Hypothalamus (tissue), 51 donors: Measurements from ENCODE around the gene EHMT1.
"Not testable (repeated sequence)": the region's sequence is repeated elsewhere in the genome, so short reads cannot be mapped to it uniquely, and the experiment has no call there.

Experiments used
- DNase-seq, 51 donors: peaks; one replicate each; lab custom pipeline; 2025; lab: John Stamatoyannopoulos, UW

Gene EHMT1

GRCh38 chr9:137731216-137731946 lies 112.6 kb downstream of the EHMT1 start:
- no peak for DNase-seq

- DNase-seq = no peak
Observed at GRCh38 chr9:137731947-137732813, 113.4 kb downstream of the EHMT1 start.

- DNase-seq = no peak
Observed at GRCh38 chr9:137733429-137733828, 114.6 kb downstream of the EHMT1 start.

GRCh38 chr9:137734181-137734580 lies 115.4 kb downstream of the EHMT1 start:
- DNase-seq = no peak

- DNase-seq = not testable (repeated sequence)
Observed at GRCh38 chr9:137738182-137738696, 119.4 kb downstream of the EHMT1 start.

- no peak for DNase-seq
Observed at GRCh38 chr9:137738703-137739102, 119.9 kb downstream of the EHMT1 start.

- no peak for DNase-seq
Observed at GRCh38 chr9:137739371-137740309, 120.8 kb downstream of the EHMT1 start.

GRCh38 chr9:137740312-137740711 lies 121.5 kb downstream of the EHMT1 start:
- DNase-seq = peak in 5 of 51 donors; percentile 13 to 42 (median 27)

- no peak for DNase-seq
Observed at GRCh38 chr9:137741330-137741729, 122.5 kb downstream of the EHMT1 start.

GRCh38 chr9:137742698-137743097 lies 123.9 kb downstream of the EHMT1 start:
- peak in 9 of 51 donors; percentile 28 to 64 (median 36) for DNase-seq

- DNase-seq = no peak
Observed at GRCh38 chr9:137743695-137744094, 124.9 kb downstream of the EHMT1 start.

GRCh38 chr9:137744632-137745183 lies 125.9 kb downstream of the EHMT1 start:
- no peak for DNase-seq

- DNase-seq = peak in 3 of 51 donors; percentile 11 to 25 (median 11)
Observed at GRCh38 chr9:137745541-137745991, 126.8 kb downstream of the EHMT1 start.

- DNase-seq = no peak
Observed at GRCh38 chr9:137748311-137748710, 129.5 kb downstream of the EHMT1 start.

GRCh38 chr9:137748741-137749140 lies 129.9 kb downstream of the EHMT1 start:
- DNase-seq = no peak

- DNase-seq = no peak
Observed at GRCh38 chr9:137749511-137749910, 130.7 kb downstream of the EHMT1 start.

GRCh38 chr9:137750007-137750406 lies 131.2 kb downstream of the EHMT1 start:
- DNase-seq = no peak

- no peak for DNase-seq
Observed at GRCh38 chr9:137750566-137750965, 131.8 kb downstream of the EHMT1 start.

- DNase-seq = no peak
Observed at GRCh38 chr9:137751616-137752015, 132.8 kb downstream of the EHMT1 start.

GRCh38 chr9:137752426-137752825 lies 133.6 kb downstream of the EHMT1 start:
- DNase-seq = no peak
